ENCODE results near the gene FBXO46. TPM values are rescaled to one million over a fixed set of nuclear protein-coding genes. Genes with fewer than 3 reads are reported as not detected.
A peak's percentile ranks its signal among the peaks of the same experiment; 100 is the strongest.

FBXO46 gene
- total and polyA plus RNA-seq, 2 of the 13 experiments (the other 11 are each of a cell fraction or from before 2014, with no cell fraction given): 6.2 to 6.4 TPM

DNA sequence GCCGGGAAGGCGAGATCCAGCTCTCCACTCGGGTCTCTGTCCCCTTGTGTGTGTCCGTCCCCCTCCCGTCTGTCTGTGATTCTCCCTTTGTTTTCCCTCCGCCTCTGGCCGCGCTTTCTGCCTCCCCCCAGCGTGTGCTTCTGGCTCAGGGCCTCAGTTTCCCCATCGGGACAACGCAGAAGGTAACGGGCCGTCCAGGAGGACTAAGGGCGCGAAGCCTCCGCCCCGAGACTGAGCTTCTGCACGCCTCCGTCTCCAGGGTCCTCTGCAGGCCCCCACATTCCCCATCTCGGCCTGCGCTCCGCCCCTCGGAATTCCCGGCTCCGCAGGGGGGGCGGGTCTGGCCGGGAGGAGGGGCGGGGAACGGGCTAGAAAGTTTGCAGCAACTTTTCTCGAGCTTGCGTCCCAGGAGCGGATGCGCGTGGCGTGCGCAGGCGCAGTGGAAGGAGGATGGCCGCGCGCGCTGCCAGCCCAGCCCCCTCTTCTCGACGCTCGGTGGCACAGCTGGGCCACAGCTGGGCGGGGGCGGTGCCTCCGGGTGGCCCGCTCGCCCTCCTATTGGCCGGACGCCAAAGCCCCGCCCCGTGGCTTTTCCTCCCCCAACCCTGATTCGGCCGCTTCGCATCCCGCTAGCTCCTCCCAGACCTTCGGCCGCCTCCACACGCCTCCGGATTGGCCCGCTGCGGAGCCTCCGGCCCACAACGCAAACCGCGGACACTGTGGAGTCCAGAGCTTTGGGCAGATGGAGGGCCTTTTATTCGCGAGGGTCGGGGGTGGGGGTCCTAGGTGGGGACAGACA, 38.5 kb upstream of the FBXO46 start, which contains the start of gene SIX5 (continued):
- TF ChIP-seq ATF7 (IDR thresholded peaks at IDR 0.05): no peak
- TF ChIP-seq ATF7 (CRISPR knock-in tag; IDR thresholded peaks at IDR 0.05): no peak; the same call in 1 of the 2 replicates
- TF ChIP-seq, protein P1, sequence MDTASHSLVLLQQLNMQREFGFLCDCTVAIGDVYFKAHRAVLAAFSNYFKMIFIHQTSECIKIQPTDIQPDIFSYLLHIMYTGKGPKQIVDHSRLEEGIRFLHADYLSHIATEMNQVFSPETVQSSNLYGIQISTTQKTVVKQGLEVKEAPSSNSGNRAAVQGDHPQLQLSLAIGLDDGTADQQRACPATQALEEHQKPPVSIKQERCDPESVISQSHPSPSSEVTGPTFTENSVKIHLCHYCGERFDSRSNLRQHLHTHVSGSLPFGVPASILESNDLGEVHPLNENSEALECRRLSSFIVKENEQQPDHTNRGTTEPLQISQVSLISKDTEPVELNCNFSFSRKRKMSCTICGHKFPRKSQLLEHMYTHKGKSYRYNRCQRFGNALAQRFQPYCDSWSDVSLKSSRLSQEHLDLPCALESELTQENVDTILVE (CRISPR knock-in tag; IDR thresholded peaks at IDR 0.05): peak; percentile 18; the same call in 1 of the 2 replicates
- peak; percentile 34; the same call in 1 of the 2 replicates for TF ChIP-seq KDM5A (IDR thresholded peaks at IDR 0.05; ENCODE audit: borderline replicate concordance, low read length)
- no peak for TF ChIP-seq ZMYM2 (CRISPR knock-in tag; IDR thresholded peaks at IDR 0.05)
- no peak for TF ChIP-seq GTF2F1 (IDR thresholded peaks at IDR 0.05; ENCODE audit: low read length)
- TF ChIP-seq HCFC1 (IDR thresholded peaks at IDR 0.05; ENCODE audit: low read depth, low read length): peak; percentile 36; the same call in 1 of the 2 replicates
- TF ChIP-seq, protein P2, sequence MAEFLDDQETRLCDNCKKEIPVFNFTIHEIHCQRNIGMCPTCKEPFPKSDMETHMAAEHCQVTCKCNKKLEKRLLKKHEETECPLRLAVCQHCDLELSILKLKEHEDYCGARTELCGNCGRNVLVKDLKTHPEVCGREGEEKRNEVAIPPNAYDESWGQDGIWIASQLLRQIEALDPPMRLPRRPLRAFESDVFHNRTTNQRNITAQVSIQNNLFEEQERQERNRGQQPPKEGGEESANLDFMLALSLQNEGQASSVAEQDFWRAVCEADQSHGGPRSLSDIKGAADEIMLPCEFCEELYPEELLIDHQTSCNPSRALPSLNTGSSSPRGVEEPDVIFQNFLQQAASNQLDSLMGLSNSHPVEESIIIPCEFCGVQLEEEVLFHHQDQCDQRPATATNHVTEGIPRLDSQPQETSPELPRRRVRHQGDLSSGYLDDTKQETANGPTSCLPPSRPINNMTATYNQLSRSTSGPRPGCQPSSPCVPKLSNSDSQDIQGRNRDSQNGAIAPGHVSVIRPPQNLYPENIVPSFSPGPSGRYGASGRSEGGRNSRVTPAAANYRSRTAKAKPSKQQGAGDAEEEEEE (CRISPR knock-in tag; IDR thresholded peaks at IDR 0.05; ENCODE audit: borderline replicate concordance): no peak
- TF ChIP-seq MED1 (CRISPR knock-in tag; IDR thresholded peaks at IDR 0.05): peak; percentile 80
- TF ChIP-seq, protein P3, sequence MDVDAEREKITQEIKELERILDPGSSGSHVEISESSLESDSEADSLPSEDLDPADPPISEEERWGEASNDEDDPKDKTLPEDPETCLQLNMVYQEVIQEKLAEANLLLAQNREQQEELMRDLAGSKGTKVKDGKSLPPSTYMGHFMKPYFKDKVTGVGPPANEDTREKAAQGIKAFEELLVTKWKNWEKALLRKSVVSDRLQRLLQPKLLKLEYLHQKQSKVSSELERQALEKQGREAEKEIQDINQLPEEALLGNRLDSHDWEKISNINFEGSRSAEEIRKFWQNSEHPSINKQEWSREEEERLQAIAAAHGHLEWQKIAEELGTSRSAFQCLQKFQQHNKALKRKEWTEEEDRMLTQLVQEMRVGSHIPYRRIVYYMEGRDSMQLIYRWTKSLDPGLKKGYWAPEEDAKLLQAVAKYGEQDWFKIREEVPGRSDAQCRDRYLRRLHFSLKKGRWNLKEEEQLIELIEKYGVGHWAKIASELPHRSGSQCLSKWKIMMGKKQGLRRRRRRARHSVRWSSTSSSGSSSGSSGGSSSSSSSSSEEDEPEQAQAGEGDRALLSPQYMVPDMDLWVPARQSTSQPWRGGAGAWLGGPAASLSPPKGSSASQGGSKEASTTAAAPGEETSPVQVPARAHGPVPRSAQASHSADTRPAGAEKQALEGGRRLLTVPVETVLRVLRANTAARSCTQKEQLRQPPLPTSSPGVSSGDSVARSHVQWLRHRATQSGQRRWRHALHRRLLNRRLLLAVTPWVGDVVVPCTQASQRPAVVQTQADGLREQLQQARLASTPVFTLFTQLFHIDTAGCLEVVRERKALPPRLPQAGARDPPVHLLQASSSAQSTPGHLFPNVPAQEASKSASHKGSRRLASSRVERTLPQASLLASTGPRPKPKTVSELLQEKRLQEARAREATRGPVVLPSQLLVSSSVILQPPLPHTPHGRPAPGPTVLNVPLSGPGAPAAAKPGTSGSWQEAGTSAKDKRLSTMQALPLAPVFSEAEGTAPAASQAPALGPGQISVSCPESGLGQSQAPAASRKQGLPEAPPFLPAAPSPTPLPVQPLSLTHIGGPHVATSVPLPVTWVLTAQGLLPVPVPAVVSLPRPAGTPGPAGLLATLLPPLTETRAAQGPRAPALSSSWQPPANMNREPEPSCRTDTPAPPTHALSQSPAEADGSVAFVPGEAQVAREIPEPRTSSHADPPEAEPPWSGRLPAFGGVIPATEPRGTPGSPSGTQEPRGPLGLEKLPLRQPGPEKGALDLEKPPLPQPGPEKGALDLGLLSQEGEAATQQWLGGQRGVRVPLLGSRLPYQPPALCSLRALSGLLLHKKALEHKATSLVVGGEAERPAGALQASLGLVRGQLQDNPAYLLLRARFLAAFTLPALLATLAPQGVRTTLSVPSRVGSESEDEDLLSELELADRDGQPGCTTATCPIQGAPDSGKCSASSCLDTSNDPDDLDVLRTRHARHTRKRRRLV (CRISPR knock-in tag; IDR thresholded peaks at IDR 0.05): no peak
- TF ChIP-seq ZNF296 (CRISPR knock-in tag; conservative IDR thresholded peaks at IDR 0.05): peak; percentile 64; the same call in 1 of the 2 replicates
- TF ChIP-seq, protein P4, sequence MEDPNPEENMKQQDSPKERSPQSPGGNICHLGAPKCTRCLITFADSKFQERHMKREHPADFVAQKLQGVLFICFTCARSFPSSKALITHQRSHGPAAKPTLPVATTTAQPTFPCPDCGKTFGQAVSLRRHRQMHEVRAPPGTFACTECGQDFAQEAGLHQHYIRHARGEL (CRISPR knock-in tag; IDR thresholded peaks at IDR 0.05): no peak
- TF ChIP-seq ZBTB42 (CRISPR knock-in tag; IDR thresholded peaks at IDR 0.05): peak; percentile 100
- TF ChIP-seq CC2D1A (CRISPR knock-in tag; IDR thresholded peaks at IDR 0.05): no peak
- TF ChIP-seq, protein P5, sequence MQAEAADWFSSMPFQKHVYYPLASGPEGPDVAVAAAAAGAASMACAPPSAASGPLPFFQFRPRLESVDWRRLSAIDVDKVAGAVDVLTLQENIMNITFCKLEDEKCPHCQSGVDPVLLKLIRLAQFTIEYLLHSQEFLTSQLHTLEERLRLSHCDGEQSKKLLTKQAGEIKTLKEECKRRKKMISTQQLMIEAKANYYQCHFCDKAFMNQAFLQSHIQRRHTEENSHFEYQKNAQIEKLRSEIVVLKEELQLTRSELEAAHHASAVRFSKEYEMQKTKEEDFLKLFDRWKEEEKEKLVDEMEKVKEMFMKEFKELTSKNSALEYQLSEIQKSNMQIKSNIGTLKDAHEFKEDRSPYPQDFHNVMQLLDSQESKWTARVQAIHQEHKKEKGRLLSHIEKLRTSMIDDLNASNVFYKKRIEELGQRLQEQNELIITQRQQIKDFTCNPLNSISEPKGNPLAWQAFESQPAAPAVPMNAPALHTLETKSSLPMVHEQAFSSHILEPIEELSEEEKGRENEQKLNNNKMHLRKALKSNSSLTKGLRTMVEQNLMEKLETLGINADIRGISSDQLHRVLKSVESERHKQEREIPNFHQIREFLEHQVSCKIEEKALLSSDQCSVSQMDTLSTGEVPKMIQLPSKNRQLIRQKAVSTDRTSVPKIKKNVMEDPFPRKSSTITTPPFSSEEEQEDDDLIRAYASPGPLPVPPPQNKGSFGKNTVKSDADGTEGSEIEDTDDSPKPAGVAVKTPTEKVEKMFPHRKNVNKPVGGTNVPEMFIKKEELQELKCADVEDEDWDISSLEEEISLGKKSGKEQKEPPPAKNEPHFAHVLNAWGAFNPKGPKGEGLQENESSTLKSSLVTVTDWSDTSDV (CRISPR knock-in tag; IDR thresholded peaks at IDR 0.05): no peak
- TF ChIP-seq ZNF652 (CRISPR knock-in tag; IDR thresholded peaks at IDR 0.05; ENCODE audit: borderline replicate concordance, low read depth): no peak
- TF ChIP-seq, protein P6, sequence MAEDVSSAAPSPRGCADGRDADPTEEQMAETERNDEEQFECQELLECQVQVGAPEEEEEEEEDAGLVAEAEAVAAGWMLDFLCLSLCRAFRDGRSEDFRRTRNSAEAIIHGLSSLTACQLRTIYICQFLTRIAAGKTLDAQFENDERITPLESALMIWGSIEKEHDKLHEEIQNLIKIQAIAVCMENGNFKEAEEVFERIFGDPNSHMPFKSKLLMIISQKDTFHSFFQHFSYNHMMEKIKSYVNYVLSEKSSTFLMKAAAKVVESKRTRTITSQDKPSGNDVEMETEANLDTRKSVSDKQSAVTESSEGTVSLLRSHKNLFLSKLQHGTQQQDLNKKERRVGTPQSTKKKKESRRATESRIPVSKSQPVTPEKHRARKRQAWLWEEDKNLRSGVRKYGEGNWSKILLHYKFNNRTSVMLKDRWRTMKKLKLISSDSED (CRISPR knock-in tag; IDR thresholded peaks at IDR 0.05): no peak
